Liver (tissue), 9 donors: ENCODE results near the gene CALY. TPM values are rescaled to one million over a fixed set of nuclear protein-coding genes. Genes with fewer than 3 reads are reported as not detected.

Experiments used
- DNase-seq: peaks from one replicate; pipeline ENCODE4 v3.0.0-alpha.2; 2017; ENCODE audit warnings: low spot score
- H3K27ac ChIP-seq, 2 donors: one replicate each; pipeline ENCODE4 v1.7.0; 2013; ENCODE audit warnings: inconsistent platforms in 2 of 2, low read length in 2 of 2, control low read depth in 1 of 2, low read depth in 1 of 2, mild to moderate bottlenecking in 1 of 2
- H3K27me3 ChIP-seq, 4 donors: one replicate each; pipeline versions ENCODE4 v1.6.1 to v1.7.0; 2013; ENCODE audit warnings: low read length in 3 of 4, inconsistent platforms in 1 of 4, mild to moderate bottlenecking in 1 of 4, moderate library complexity in 1 of 4; ENCODE audit not compliant: control insufficient read depth in 4 of 4, insufficient read depth in 4 of 4
- H3K36me3 ChIP-seq, 4 donors: one replicate each; pipeline versions ENCODE4 v1.6.1 to v1.7.0; 2013; ENCODE audit warnings: low read length in 3 of 4, mild to moderate bottlenecking in 3 of 4, low read depth in 1 of 4, moderate library complexity in 1 of 4; ENCODE audit not compliant: control insufficient read depth in 4 of 4, insufficient read depth in 3 of 4
- H3K4me1 ChIP-seq, 4 donors: one replicate each; pipeline versions ENCODE4 v1.6.1 to v1.7.0; 2013; ENCODE audit warnings: low read length in 3 of 4, mild to moderate bottlenecking in 3 of 4, moderate library complexity in 1 of 4; ENCODE audit not compliant: control insufficient read depth in 4 of 4, insufficient read depth in 4 of 4
- H3K4me3 ChIP-seq, 3 donors: one replicate each; pipeline versions ENCODE4 v1.6.1 to v1.7.0; 2013; ENCODE audit warnings: low read length in 3 of 3, control low read depth in 1 of 3, low read depth in 1 of 3, mild to moderate bottlenecking in 1 of 3
- H3K9ac ChIP-seq, 2 donors: one replicate each; pipeline ENCODE4 v1.7.0; 2013; ENCODE audit warnings: low read length in 2 of 2, mild to moderate bottlenecking in 2 of 2, moderate library complexity in 2 of 2, control low read depth in 1 of 2, low read depth in 1 of 2
- H3K9me3 ChIP-seq, 4 donors: one replicate each; pipeline versions ENCODE4 v1.6.1 to v1.7.0; 2013; ENCODE audit warnings: low read length in 3 of 4; ENCODE audit not compliant: control insufficient read depth in 4 of 4
- ATF3 ChIP-seq: IDR thresholded peaks from 2 replicates; pipeline ENCODE4 v1.6.1; 2016; ENCODE audit warnings: antibody characterized with exemption
- CTCF ChIP-seq: fragments of 150-350 bp; IDR thresholded peaks from 2 replicates; pipeline ENCODE4 v1.5.1; 2017; ENCODE audit warnings: improper control_type of control experiment, low read depth, low read length; ENCODE audit not compliant: missing input control
- EGR1 ChIP-seq, 2 donors: IDR thresholded peaks; 2 replicates each; pipeline ENCODE4 v1.6.1; 2016 to 2018; ENCODE audit warnings: antibody characterized with exemption in 2 of 2, low read depth in 2 of 2
- FOXA1 ChIP-seq: IDR thresholded peaks from 2 replicates; pipeline ENCODE4 v1.6.1; 2016; ENCODE audit warnings: antibody characterized with exemption
- FOXA2 ChIP-seq: IDR thresholded peaks from 2 replicates; pipeline ENCODE4 v1.6.1; 2016; ENCODE audit warnings: antibody characterized with exemption
- GABPA ChIP-seq, 2 donors: IDR thresholded peaks in 1 of 2; conservative IDR thresholded peaks in 1 of 2; 2 replicates each; pipeline ENCODE4 v1.6.1; 2016; ENCODE audit warnings: antibody characterized with exemption in 2 of 2, mild to moderate bottlenecking in 1 of 2, moderate library complexity in 1 of 2
- HNF4A ChIP-seq, 2 donors: conservative IDR thresholded peaks; 2 replicates each; pipeline ENCODE4 v1.6.1; 2016; ENCODE audit warnings: antibody characterized with exemption in 2 of 2, mild to moderate bottlenecking in 2 of 2
- HNF4G ChIP-seq: IDR thresholded peaks from 2 replicates; pipeline ENCODE4 v1.6.1; 2016; ENCODE audit warnings: antibody characterized with exemption
- JUND ChIP-seq, 2 donors: IDR thresholded peaks; 2 replicates each; pipeline ENCODE4 v1.6.1; 2016; ENCODE audit warnings: antibody characterized with exemption in 2 of 2
- MAX ChIP-seq: IDR thresholded peaks from 2 replicates; pipeline ENCODE4 v1.6.1; 2016; ENCODE audit warnings: antibody characterized with exemption
- NR2F2 ChIP-seq: IDR thresholded peaks from 2 replicates; pipeline ENCODE4 v1.6.1; 2016; ENCODE audit warnings: antibody characterized with exemption
- RAD21 ChIP-seq, 2 donors: IDR thresholded peaks; 2 replicates each; pipeline ENCODE4 v1.6.1; 2016; ENCODE audit warnings: antibody characterized with exemption in 2 of 2, mild to moderate bottlenecking in 2 of 2
- REST ChIP-seq: IDR thresholded peaks from 2 replicates; pipeline ENCODE4 v1.6.1; 2016; ENCODE audit warnings: antibody characterized with exemption, mild to moderate bottlenecking
- RXRA ChIP-seq, 2 donors: IDR thresholded peaks; 2 replicates each; pipeline ENCODE4 v1.6.1; 2017 to 2018; ENCODE audit warnings: antibody characterized with exemption in 2 of 2, mild to moderate bottlenecking in 1 of 2
- SP1 ChIP-seq: IDR thresholded peaks from 2 replicates; pipeline ENCODE4 v1.6.1; 2018; ENCODE audit warnings: antibody characterized with exemption, mild to moderate bottlenecking
- TAF1 ChIP-seq: conservative IDR thresholded peaks from 2 replicates; pipeline ENCODE4 v1.6.1; 2016; ENCODE audit warnings: antibody characterized with exemption, mild to moderate bottlenecking
- YY1 ChIP-seq: IDR thresholded peaks from 2 replicates; pipeline ENCODE4 v1.6.1; 2016; ENCODE audit warnings: antibody characterized with exemption, mild to moderate bottlenecking
- ZBTB33 ChIP-seq: IDR thresholded peaks from 2 replicates; pipeline ENCODE4 v1.6.1; 2016; ENCODE audit warnings: antibody characterized with exemption
- WGBS: extraction: QIAGEN DNeasy Blood & Tissue Kit; methylation state at CpG from one replicate; pipeline ENCODE4 v1.1.7; 2013; 5-methylcytosine and 5-hydroxymethylcytosine counted together
- polyA plus RNA-seq, 2 donors: library from polyadenylated mRNA; stranded (reverse) in 1 of 2; unstranded in 1 of 2; fragments of 200-250 nt in 1 of 2; fragments of >200 nt in 1 of 2; fragmentation: Nextera tagmentation in 1 of 2; extraction: Ambion mirVana in 1 of 2; gene quantifications; one replicate each; pipeline versions ENCODE4 v1.2.1 to v1.2.3, GENCODE V29; 2013 to 2015
- total RNA-seq, 2 donors: library from RNA; depleted of rRNA; stranded (reverse); fragments of >200 nt; gene quantifications; one replicate each; pipeline ENCODE4 v1.2.3, GENCODE V29; 2014
- donor health status: healthy.
- donor health status: healthy.
- donor health status: healthy.
- donor health status: healthy.
- donor health status: healthy.

CALY gene
- total and polyA plus RNA-seq, 4 donors: 0.07 TPM; not detected in 3

- no peak for DNase-seq
Measured at GRCh38 chr10:133356549-133357284, 20.0 kb upstream of the CALY start.

More at GRCh38 chr10:133356549-133357284, 20.0 kb upstream of the CALY start:
- Histone ChIP-seq H3K27me3 (no peaks in the 10 kb centered on the region), H3K4me1 (peaks cover 21 to 88% (median 74%) of the 10 kb centered on the region in 4 donors), H3K4me3 (peak overlapping the region; percentile 56 to 77 (median 64)), H3K27ac (peak overlapping the region; percentile 10 to 83), H3K9me3 (no peaks in the 10 kb centered on the region), H3K9ac (peak overlapping the region; percentile 42 to 68), H3K36me3 (peaks cover 0 to 3% (median under 1%) of the 10 kb centered on the region in 4 donors)
- WGBS: 35% methylated on average over 27 of the region's 27 CpGs
- no peak for TF ChIP-seq EGR1 (IDR thresholded peaks at IDR 0.05; ENCODE audit: low read depth in 2 of 2)
- TF ChIP-seq ATF3: no peak
- no peak for TF ChIP-seq CTCF
- TF ChIP-seq REST: no peak
- no peak for TF ChIP-seq YY1
- no peak for TF ChIP-seq RXRA (IDR thresholded peaks at IDR 0.05)
- TF ChIP-seq MAX: no peak
- no peak for TF ChIP-seq FOXA1
- TF ChIP-seq HNF4G: no peak
- TF ChIP-seq NR2F2: no peak
- TF ChIP-seq HNF4A (conservative IDR thresholded peaks at IDR 0.05): no peak
- TF ChIP-seq TAF1: no peak
- TF ChIP-seq RAD21 (IDR thresholded peaks at IDR 0.05): no peak
- no peak for TF ChIP-seq GABPA (IDR thresholded peaks at IDR 0.05 in 1 of 2, conservative IDR thresholded peaks at IDR 0.05 in 1 of 2)
- TF ChIP-seq ZBTB33: no peak
- TF ChIP-seq JUND (IDR thresholded peaks at IDR 0.05): no peak
- TF ChIP-seq FOXA2: no peak
- no peak for TF ChIP-seq SP1
